Measurements from ENCODE around the gene RCN1.
"Not testable (repeated sequence)": the region's sequence is repeated elsewhere in the genome, so short reads cannot be mapped to it uniquely, and the experiment has no call there.

The RCN1 gene
- total RNA-seq: 4.7 to 25.7 reads per million in 2 experiments

DNA sequence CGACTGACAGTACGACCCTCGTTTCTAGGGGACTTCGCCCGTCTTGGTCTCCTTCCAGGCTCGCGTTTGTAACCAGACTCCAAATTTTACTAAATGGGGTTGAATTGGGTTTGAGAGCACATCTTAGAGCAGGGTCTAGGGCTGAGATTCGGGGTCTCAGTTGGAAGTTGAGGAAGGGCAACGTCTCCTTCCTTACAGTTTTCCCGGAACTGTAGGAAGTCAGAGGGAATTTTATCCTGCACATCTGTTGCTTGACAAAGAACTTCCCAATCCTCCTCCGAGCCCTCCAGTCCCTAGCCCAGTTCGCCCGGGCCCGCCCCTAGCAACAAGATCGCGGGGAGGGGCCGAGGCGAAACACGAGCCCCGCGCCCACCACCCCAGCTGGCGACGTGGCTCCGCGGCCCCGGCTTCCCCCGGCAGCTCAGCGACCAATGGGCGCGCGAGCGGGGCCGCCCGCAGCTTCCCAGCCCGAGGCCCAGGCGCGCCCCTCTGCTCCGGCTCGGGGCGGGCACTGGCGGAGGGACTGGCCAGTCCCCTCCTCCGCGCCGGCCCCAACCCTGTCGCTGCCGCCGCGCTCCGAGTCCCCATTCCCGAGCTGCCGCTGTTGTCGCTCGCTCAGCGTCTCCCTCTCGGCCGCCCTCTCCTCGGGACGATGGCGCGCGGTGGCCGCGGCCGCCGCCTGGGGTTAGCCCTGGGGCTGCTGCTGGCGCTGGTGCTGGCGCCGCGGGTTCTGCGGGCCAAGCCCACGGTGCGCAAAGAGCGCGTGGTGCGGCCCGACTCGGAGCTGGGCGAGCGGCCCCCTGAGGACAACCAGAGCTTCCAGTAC lies at the start of gene RCN1:
TSS of gene RCN1 (plus strand) at position 530 of the 826 bp plus-strand sequence. CDS start at position 653, 123 bp downstream.
- DNase-seq (ENCODE audit: low read depth): no peak

- DNase-seq (ENCODE audit: low read depth): no peak
Observed at GRCh38 chr11:32043737-32044136, 47.1 kb upstream of the RCN1 start.

- no peak for DNase-seq (ENCODE audit: low read depth)
Observed at GRCh38 chr11:32044158-32044863, 46.6 kb upstream of the RCN1 start.

DNA sequence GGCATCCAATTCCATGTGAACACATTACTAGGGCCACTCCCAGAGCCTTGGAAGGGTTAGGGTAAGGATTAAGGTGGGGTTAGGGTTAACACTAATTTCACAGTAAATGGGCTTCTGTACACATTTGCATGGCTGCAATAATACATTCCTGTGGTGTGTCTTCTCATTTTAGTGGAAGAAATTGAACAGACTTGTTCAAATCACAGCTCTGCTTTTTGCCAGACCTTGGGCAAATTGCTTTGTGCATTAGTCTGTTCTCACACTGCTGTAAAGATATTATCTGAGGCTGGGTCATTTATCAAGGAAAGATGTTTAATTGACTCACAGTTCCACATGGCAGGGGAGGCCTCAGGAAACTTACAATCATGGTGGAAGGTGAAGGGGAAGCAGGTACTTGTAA lies 45.4 kb upstream of the RCN1 start:
- no peak for DNase-seq (ENCODE audit: low read depth)

GRCh38 chr11:32050264-32050663 lies 40.6 kb upstream of the RCN1 start:
- no peak for DNase-seq (ENCODE audit: low read depth)

GRCh38 chr11:32052215-32052614 lies 38.7 kb upstream of the RCN1 start:
- DNase-seq (ENCODE audit: low read depth): peak; percentile 21

GRCh38 chr11:32053151-32053888 lies 37.6 kb upstream of the RCN1 start:
- no peak for DNase-seq (ENCODE audit: low read depth)

DNA sequence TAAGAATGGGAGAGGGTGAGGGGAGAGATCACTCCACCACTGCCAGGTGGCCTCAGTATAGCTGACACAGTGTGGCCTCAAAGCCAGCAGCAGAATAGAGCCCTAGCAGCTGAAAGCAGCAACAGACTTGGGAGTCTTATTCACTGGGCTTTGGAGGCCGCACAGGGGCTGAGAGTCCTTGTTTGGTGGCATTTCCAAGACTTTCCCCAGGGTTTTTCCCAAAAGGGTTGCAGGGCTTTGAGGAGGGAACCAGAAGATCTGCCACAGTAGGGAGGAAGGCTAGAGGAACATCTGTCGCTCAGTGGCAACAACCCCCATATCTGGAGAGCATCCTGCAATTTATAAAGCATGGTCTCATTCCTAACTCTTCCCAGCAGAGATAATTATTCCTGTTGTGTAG lies 35.0 kb upstream of the RCN1 start:
- DNase-seq (ENCODE audit: low read depth): no peak

GRCh38 chr11:32056438-32056837 lies 34.4 kb upstream of the RCN1 start:
- no peak for DNase-seq (ENCODE audit: low read depth)

GRCh38 chr11:32059686-32060462 lies 31.0 kb upstream of the RCN1 start:
- no peak for DNase-seq (ENCODE audit: low read depth)

DNA sequence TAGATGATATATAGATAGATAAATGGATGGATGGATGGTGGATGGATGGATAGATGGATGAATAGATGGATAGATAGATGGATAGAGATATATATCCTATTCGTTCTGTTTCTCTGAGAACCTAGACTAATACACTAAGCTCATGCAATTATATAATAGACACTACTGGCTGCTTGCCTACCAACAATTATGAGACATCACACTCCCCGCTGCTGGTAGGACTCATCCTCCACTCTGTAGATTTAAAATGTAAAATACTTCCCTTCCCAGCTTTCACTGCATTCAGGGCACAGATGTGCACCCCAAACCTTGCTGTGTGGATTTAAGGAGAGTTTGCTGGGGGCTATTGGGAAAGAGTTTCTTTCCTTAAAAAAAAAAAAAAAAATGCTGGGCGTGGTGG lies 28.3 kb upstream of the RCN1 start:
- no peak for DNase-seq (ENCODE audit: low read depth)

DNA sequence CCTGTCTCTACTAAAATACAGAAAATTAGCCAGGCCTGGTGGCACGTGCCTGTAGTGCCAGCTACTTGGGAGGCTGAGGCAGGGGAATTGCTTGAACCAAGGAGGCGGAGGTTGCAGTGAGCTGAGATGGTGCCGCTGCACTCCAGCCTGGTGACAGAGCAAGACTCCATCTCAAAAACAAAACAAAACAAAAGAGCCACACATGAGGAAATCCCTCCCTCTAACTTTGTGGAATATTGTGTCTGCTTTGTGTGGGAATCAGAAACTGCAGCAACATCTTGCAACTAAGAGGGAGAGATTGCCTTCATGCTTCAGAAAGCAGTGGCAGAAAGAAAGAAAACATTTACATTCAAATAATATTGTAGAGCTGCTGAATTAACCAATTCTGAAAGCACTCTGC lies 27.8 kb upstream of the RCN1 start:
- DNase-seq (ENCODE audit: low read depth): not testable (repeated sequence)

- no peak for DNase-seq (ENCODE audit: low read depth)
Observed at GRCh38 chr11:32065865-32066629, 24.8 kb upstream of the RCN1 start.

- DNase-seq (ENCODE audit: low read depth): no peak
Observed at GRCh38 chr11:32068134-32068870, 22.6 kb upstream of the RCN1 start.

- no peak for DNase-seq (ENCODE audit: low read depth)
Observed at GRCh38 chr11:32069361-32070058, 21.4 kb upstream of the RCN1 start.

DNA sequence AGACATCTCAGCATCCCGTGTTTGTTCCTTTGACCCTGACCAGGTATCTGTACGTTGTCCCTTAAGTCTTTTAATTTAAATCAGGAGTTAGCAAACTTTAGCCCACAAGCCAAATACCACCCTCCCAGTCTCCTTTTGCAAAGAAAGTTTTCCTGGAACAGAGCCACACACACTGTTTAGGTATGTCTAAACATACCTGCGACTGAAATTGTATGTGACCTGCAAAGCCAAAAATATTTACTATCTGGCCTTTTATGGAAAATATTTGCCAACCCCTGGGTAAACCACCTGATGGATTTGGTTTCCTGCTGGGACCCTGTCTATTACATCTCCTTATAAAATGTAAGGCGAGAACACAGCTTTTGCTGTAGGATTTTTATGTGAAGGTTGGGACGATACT lies 20.2 kb upstream of the RCN1 start:
- DNase-seq (ENCODE audit: low read depth): no peak

DNA sequence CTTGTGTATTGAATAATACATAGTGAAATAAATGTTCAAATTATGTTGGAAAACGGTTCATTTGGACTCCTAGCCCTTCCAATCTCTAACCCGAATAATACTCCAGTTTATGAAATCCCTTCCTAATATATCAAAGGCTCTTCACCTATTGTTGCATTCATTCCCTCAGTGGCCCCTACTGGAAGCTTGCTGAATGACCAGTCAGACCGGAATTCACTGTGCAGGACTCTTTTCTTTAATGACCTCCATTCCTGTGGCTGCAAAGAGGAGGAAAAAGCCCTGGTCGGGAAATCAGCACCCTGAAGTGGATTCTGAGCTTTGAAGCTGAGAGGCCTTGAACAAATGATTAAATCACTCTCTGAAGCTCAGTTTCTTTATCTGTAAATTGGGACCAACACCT lies 19.1 kb upstream of the RCN1 start:
- no peak for DNase-seq (ENCODE audit: low read depth)

GRCh38 chr11:32072872-32073643 lies 17.8 kb upstream of the RCN1 start:
- DNase-seq (ENCODE audit: low read depth): no peak

GRCh38 chr11:32073644-32074026 lies 17.2 kb upstream of the RCN1 start:
- DNase-seq (ENCODE audit: low read depth): no peak
